Measurements from ENCODE around the gene KLK7.

KLK7 gene

DNA sequence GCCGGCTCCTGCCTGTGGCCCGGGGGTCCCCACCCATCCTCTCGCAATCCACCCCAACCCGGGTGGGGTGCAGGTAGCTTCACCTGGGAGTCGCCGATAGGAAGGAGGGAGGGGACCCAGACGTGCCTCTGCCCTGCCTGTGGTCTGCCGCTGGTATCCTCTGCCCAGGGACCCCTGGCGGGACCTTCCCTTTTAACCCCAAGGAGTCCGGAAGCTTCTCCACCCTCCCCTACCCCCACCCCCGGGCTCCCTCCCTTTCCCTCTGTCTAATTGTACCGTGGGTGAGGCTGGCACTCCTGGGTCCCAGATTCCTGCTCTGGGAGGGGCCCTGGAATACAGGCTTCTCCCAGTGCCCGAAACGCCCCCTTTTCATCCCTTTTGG, 35.8 kb upstream of the KLK7 start, which contains the start of gene KLK10:
Gene KLK10, minus strand, starts transcription at position 166 of the 382 bp plus-strand sequence. CDS start 579 bp downstream, outside the sequence.
- no peak within 1 kb of the TSS for H3K27ac ChIP-seq
- TF ChIP-seq ZFX (IDR thresholded peaks at IDR 0.05; ENCODE audit: borderline replicate concordance): no peak
- TF ChIP-seq, protein P1, sequence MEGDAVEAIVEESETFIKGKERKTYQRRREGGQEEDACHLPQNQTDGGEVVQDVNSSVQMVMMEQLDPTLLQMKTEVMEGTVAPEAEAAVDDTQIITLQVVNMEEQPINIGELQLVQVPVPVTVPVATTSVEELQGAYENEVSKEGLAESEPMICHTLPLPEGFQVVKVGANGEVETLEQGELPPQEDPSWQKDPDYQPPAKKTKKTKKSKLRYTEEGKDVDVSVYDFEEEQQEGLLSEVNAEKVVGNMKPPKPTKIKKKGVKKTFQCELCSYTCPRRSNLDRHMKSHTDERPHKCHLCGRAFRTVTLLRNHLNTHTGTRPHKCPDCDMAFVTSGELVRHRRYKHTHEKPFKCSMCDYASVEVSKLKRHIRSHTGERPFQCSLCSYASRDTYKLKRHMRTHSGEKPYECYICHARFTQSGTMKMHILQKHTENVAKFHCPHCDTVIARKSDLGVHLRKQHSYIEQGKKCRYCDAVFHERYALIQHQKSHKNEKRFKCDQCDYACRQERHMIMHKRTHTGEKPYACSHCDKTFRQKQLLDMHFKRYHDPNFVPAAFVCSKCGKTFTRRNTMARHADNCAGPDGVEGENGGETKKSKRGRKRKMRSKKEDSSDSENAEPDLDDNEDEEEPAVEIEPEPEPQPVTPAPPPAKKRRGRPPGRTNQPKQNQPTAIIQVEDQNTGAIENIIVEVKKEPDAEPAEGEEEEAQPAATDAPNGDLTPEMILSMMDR (IDR thresholded peaks at IDR 0.05): no peak

DNA sequence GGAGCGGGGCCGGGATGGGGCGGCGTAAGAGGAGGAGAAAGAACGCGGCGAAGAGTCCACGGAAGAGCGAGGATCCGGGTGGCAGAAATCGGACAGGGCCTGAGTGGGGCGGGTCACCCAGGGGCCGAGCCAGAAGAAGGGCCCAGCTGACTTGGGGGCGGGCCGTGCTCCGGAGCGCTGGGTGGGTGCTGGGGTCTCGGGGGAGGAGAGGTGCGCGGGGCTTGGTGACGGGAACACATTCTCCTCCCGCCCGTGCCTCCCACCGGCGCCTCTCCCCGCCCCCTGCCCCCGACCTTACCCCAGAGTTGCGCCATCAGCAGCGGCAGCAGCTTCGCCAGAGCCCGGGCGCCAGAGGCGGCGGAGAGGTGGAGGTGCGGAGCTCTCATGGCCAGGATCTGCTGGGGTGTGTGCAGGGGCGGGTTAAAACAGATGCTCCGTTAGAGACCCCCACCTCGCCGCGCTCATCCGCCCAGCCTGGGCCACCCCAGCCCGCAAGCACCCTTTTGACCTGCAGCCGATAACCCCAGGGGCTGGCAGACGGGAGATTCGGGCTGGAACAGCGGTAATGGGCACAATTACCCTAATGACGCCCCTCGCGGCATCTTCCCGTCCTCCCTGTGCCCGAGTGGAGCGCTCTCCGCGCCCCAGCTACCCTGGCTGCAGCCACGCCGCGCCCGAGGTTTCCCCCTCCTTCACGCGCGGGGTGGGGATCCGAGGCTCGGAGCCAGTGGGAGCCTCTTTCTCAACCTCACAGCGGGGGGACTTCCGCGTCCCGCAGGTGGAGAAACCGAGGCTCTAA, 35.2 kb upstream of the KLK7 start:
- no peak for TF ChIP-seq ZFX (IDR thresholded peaks at IDR 0.05; ENCODE audit: borderline replicate concordance)
- TF ChIP-seq, protein P1 (IDR thresholded peaks at IDR 0.05): no peak

DNA sequence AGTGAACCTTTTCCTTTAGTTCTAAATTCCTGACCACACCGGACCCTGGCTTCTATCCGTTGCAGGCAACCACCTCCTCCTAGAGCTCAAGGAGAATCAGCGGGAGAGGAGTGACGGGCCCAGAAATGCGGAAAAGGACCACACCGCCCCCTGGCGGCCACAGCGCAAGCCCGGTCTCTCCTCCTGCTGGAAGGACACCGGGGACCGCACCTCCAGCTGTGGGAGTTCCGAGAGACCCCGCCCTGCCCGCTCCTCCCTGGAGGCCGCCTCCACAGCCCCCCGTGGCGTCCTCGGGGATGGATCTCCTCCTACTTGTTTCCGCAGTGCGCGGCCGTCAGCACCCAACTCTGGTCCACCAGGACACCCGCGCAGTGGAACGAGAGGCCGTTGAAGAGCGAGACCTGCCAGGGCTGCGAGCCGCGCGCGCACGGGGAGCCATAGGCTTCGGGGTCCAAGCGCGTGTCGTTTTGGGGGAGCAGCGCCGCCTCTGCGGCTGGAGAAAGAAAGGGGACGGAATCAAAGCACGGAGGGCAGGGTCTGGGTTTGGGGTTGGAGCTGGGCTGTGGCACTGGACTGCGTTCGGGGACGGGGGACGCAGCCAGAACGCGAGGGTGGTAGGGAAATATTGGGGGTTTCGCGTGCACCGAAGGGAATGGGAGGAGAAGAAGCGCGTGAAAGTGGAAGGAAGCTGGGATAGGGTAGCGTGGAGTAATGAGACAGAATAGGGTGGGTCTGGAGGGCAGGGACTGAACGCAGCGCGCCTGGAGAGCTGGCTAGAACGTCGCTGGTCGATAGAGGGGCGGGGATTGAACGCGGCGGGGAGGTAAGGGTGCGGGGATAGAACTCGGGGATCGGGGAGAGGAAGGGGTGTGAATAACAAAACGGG, 33.3 kb upstream of the KLK7 start:
- no peak overlapping the region for H3K27ac ChIP-seq
- no peak for TF ChIP-seq ZFX (IDR thresholded peaks at IDR 0.05; ENCODE audit: borderline replicate concordance)
- TF ChIP-seq, protein P1 (IDR thresholded peaks at IDR 0.05): peak; percentile 96

More for the DNA sequence above, 35.2 kb upstream of the KLK7 start:
- H3K27ac ChIP-seq: no peak overlapping the region

DNA sequence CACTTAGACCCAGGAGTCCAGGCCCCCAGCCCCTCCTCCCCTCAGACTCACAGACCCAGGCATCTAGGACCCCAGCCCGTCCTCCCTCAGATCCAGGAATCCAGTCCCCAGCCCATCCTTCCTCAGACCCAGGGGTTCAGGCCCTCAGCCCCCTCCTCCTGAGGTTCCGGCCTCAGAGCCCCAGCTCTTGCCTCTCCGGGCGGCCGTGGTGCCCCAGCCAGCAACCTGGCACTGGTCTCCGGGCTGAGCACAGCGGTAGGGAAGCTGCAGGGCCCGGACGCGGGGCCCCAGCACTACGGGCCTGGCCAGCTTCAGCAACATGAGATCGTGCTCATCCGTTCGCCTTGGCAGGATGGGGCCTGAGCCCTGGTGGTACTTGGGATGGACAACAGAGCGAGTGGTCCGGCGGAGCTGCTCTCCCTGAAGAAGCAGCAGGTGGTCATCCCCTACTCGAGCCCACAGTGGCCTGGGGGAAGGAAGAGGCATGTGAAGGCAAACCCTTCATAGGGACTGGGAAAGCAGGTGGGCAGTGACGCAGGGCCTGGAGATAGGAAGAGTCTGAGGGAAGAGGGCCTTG, 32.1 kb upstream of the KLK7 start:
- no peak for TF ChIP-seq ZFX (IDR thresholded peaks at IDR 0.05; ENCODE audit: borderline replicate concordance)
- TF ChIP-seq, protein P1 (IDR thresholded peaks at IDR 0.05): no peak
- H3K27ac ChIP-seq: no peak overlapping the region

DNA sequence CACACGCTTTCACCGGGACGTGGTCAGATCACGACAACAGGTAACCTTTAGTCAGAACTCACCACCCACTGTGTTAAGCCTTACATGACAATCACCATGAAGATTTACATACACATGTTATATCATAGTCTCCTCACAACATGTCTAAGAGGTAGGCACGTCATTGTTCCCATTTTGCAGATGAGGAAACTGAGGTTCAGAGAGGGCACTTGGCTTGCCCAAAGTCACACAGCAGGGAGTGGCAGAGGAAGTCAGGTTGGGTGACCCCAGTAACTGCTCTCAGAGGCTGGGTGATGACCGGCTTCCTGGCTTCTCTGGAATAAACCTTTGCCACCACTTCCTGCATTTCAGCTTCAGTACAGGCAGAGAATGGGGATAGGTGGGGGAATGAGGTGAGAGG, 30.5 kb upstream of the KLK7 start:
- no peak overlapping the region for H3K27ac ChIP-seq
- no peak for TF ChIP-seq ZFX (IDR thresholded peaks at IDR 0.05; ENCODE audit: borderline replicate concordance)
- TF ChIP-seq, protein P1 (IDR thresholded peaks at IDR 0.05): no peak

DNA sequence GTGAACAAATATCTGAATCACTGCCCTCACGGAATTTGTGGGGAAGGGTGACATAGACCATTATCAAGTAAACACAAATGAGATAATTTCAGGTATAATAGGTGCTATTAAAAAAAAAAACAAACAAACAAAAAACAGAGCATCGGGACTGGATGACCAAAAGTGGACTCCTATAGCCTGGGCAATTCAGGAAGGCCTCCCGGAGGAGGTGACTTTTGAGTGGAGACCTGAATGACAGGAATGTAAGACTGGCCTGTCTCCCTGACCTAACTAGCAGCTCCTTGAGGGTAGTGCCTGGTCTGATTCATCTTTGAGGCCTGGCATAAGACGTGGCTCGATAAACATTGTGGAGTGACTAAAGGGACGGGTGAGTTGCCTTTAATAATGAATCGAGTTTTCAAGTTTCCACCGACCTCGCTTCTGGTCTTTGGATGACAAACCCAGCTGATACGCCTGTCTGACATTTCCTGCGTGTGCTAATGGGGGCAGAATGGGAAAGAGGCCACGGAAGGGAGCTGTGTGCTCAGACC, 29.0 kb upstream of the KLK7 start:
- no peak overlapping the region for H3K27ac ChIP-seq
- no peak for TF ChIP-seq ZFX (IDR thresholded peaks at IDR 0.05; ENCODE audit: borderline replicate concordance)
- TF ChIP-seq, protein P1 (IDR thresholded peaks at IDR 0.05): no peak
